Natural killer cell (primary cell): ENCODE measurements around the gene FAM186B. TPM values are rescaled to one million over a fixed set of nuclear protein-coding genes. Genes with fewer than 3 reads are reported as not detected.

Experiments
- ATAC-seq, 3 donors: fragments of 150-1000 bp in 2 of 3; fragments of 200-7000 bp in 1 of 3; cut with Tn5 transposase; 1 replicate in 1 of 3; 2 replicates in 2 of 3; pipeline ENCODE4 v1.10.0; 2021; ENCODE audit warnings: mild to moderate bottlenecking in 2 of 3, moderate library complexity in 2 of 3
- DNase-seq, 2 donors: peaks; one replicate each; pipeline versions ENCODE4 v3.0.0 to v3.0.0-alpha.2; 2013 to 2021; ENCODE audit warnings: mixed read lengths in 1 of 2
- H3K27ac ChIP-seq: one replicate; pipeline ENCODE4 v1.5.1; 2013; ENCODE audit warnings: mild to moderate bottlenecking, low read length
- H3K27me3 ChIP-seq: one replicate; pipeline ENCODE4 v1.6.1; 2013; ENCODE audit warnings: low read length; ENCODE audit not compliant: control insufficient read depth, insufficient read depth
- H3K36me3 ChIP-seq: one replicate; pipeline ENCODE4 v1.6.1; 2013; ENCODE audit warnings: low read length; ENCODE audit not compliant: control insufficient read depth, insufficient read depth
- H3K4me1 ChIP-seq: one replicate; pipeline ENCODE4 v1.6.1; 2013; ENCODE audit warnings: low read length; ENCODE audit not compliant: control insufficient read depth, insufficient read depth
- H3K4me3 ChIP-seq: one replicate; pipeline ENCODE4 v1.5.1; 2013; ENCODE audit warnings: low read length
- H3K9me3 ChIP-seq: one replicate; pipeline ENCODE4 v1.6.1; 2013; ENCODE audit warnings: low read length; ENCODE audit not compliant: control insufficient read depth, insufficient read depth
- H3K27ac Mint-ChIP-seq, 2 donors: one replicate each; pipeline ENCODE4 v1.8.0; 2022; ENCODE audit warnings: mild to moderate bottlenecking in 2 of 2, mixed read lengths in 2 of 2, moderate library complexity in 1 of 2
- H3K27me3 Mint-ChIP-seq, 2 donors: one replicate each; pipeline ENCODE4 v1.8.0; 2022; ENCODE audit warnings: low read depth in 2 of 2, mixed read lengths in 2 of 2
- H3K36me3 Mint-ChIP-seq: one replicate; pipeline ENCODE4 v1.8.0; 2022; ENCODE audit warnings: mixed read lengths
- H3K4me1 Mint-ChIP-seq, 2 donors: one replicate each; pipeline ENCODE4 v1.8.0; 2022; ENCODE audit warnings: mixed read lengths in 2 of 2
- H3K4me3 Mint-ChIP-seq: one replicate; pipeline ENCODE4 v1.8.0; 2022; ENCODE audit warnings: mild to moderate bottlenecking, moderate library complexity, mixed read lengths
- H3K9me3 Mint-ChIP-seq, 2 donors: one replicate each; pipeline ENCODE4 v1.8.0; 2022; ENCODE audit warnings: mixed read lengths in 2 of 2
- WGBS: methylation state at CpG from one replicate; pipeline ENCODE4 v1.1.7; 2013; ENCODE audit warnings: missing lambda C conversion rate; ENCODE audit not compliant: insufficient coverage; 5-methylcytosine and 5-hydroxymethylcytosine counted together
- intact Hi-C: fragments of 100-400 bp; cut with micrococcal nuclease; formaldehyde crosslinking; loops from one replicate; pipeline ENCODE4 v1.14.2; 2022
- total RNA-seq, 4 donors: library from RNA; stranded (reverse); fragments of 120-200 nt in 1 of 4; gene quantifications; one replicate each; pipeline versions ENCODE4 v1.2.3 to v1.2.4, GENCODE V29; 2013 to 2022
- TF ChIP-seq, protein P1 (sequence below): fragments of 200-600 bp; IDR thresholded peaks from one replicate; pipeline ENCODE4 v1.8.0; 2022; ENCODE audit warnings: antibody characterized with exemption

Gene FAM186B
- total RNA-seq, 3 donors from 2014 or later (not counting 1 experiment from before 2014, with no cell fraction given), result 0.56 to 0.85 (median 0.77) TPM

- DNase-seq (no peak), ATAC-seq (no peak)
- Mint-ChIP-seq H3K9me3 (no peaks in the 10 kb centered on the region), H3K36me3 (peaks cover 8% of the 10 kb centered on the region), H3K27ac (no peak overlapping the region), H3K27me3 (no peaks in the 10 kb centered on the region), H3K4me3 (no peak overlapping the region), H3K4me1 (peaks cover 22 to 38% of the 10 kb centered on the region in 2 donors)
- H3K9me3 ChIP-seq, result no peaks in the 10 kb centered on the region
- 87% methylated on average over 5 of the region's 5 CpGs for WGBS
- TF ChIP-seq, protein P1, sequence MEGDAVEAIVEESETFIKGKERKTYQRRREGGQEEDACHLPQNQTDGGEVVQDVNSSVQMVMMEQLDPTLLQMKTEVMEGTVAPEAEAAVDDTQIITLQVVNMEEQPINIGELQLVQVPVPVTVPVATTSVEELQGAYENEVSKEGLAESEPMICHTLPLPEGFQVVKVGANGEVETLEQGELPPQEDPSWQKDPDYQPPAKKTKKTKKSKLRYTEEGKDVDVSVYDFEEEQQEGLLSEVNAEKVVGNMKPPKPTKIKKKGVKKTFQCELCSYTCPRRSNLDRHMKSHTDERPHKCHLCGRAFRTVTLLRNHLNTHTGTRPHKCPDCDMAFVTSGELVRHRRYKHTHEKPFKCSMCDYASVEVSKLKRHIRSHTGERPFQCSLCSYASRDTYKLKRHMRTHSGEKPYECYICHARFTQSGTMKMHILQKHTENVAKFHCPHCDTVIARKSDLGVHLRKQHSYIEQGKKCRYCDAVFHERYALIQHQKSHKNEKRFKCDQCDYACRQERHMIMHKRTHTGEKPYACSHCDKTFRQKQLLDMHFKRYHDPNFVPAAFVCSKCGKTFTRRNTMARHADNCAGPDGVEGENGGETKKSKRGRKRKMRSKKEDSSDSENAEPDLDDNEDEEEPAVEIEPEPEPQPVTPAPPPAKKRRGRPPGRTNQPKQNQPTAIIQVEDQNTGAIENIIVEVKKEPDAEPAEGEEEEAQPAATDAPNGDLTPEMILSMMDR, result no peak
- H3K27me3 ChIP-seq, result no peaks in the 10 kb centered on the region
- intact Hi-C loops, result no loop called here
- no peak overlapping the region for H3K4me3 ChIP-seq
- peaks cover 86% of the 10 kb centered on the region for H3K36me3 ChIP-seq
- H3K4me1 ChIP-seq, result peaks cover 6% of the 10 kb centered on the region
- no peak overlapping the region for H3K27ac ChIP-seq
Observed at GRCh38 chr12:49649892-49650291, 44.5 kb upstream of the FAM186B start.

DNA sequence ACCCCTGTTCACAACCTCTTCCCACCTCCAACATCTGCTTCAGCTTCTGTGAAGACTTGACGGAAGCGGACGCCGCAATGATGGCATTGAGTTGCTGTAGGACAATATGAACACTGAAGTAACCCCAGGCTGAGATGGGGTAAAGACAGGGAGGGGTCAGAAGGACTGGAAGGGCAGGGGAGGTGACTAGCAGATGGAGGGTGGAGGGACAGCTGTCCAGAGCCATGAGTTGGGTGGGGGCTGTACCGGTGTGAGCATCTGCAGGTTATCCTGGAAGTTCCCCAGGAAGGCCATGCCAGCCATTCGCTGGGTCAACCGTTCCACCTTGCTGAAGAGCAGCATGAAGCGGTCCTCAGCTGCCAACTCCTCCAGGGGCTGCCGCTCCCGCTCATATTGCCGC is 44.0 kb upstream of the FAM186B start:
- peak overlapping the region; percentile 16 to 69 for H3K27ac Mint-ChIP-seq
- no peaks in the 10 kb centered on the region for H3K9me3 Mint-ChIP-seq
- Histone ChIP-seq H3K4me1 (peaks cover 11% of the 10 kb centered on the region), H3K27me3 (no peaks in the 10 kb centered on the region), H3K9me3 (no peaks in the 10 kb centered on the region), H3K36me3 (peaks cover 85% of the 10 kb centered on the region), H3K4me3 (no peak overlapping the region), H3K27ac (no peak overlapping the region)
- no peak overlapping the region for H3K4me3 Mint-ChIP-seq
- no peaks in the 10 kb centered on the region for H3K27me3 Mint-ChIP-seq
- ATAC-seq, result no peak
- intact Hi-C loops, result no loop called here
- no peak for DNase-seq
- peaks cover 8% of the 10 kb centered on the region for H3K36me3 Mint-ChIP-seq
- TF ChIP-seq, protein P1, result no peak
- WGBS, result 97% methylated on average over 11 of the region's 11 CpGs
- peaks cover 26 to 43% of the 10 kb centered on the region in 2 donors for H3K4me1 Mint-ChIP-seq

DNA sequence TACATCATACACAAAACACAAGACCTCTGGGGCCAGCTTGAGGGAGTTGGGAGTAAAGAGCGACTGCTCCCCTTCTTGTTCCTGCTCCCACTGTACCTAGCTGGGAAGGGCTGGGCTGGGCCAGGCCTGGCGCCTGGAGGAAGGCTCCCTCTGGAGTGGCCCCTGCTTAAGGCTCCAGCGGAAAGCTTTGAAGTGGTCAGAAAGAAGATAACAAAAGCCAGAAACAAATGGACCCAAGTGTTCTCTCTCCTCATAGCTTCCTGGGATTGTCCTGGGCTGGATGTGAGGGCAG is 43.2 kb upstream of the FAM186B start:
- H3K36me3 Mint-ChIP-seq, result peaks cover 8% of the 10 kb centered on the region
- Histone ChIP-seq H3K9me3 (no peaks in the 10 kb centered on the region), H3K27ac (no peak overlapping the region), H3K36me3 (peaks cover 81% of the 10 kb centered on the region), H3K4me1 (peaks cover 13% of the 10 kb centered on the region), H3K27me3 (no peaks in the 10 kb centered on the region), H3K4me3 (no peak overlapping the region)
- no peaks in the 10 kb centered on the region for H3K27me3 Mint-ChIP-seq
- H3K4me3 Mint-ChIP-seq, result no peak overlapping the region
- intact Hi-C loops, result no loop called here
- WGBS, result 95% methylated on average over 3 of the region's 3 CpGs
- no peak for DNase-seq
- TF ChIP-seq, protein P1, result no peak
- ATAC-seq, result no peak
- no peaks in the 10 kb centered on the region for H3K9me3 Mint-ChIP-seq
- peak overlapping the region; percentile 16 to 69 for H3K27ac Mint-ChIP-seq
- peaks cover 29 to 47% of the 10 kb centered on the region in 2 donors for H3K4me1 Mint-ChIP-seq
